ENCODE results near the gene KCNC4.

GRCh38 chr1:110197905-110198629, 12.0 kb upstream of the KCNC4 start:
- TF ChIP-seq BHLHE40 (IDR thresholded peaks at IDR 0.05; ENCODE audit: borderline replicate concordance) (no peak), FOXM1 (IDR thresholded peaks at IDR 0.05; ENCODE audit: borderline replicate concordance) (no peak), ELF4 (IDR thresholded peaks at IDR 0.05) (no peak), SP1 (IDR thresholded peaks at IDR 0.05) (no peak), SUZ12 (IDR thresholded peaks at IDR 0.05) (no peak), ARNT (IDR thresholded peaks at IDR 0.05) (no peak), TARDBP (IDR thresholded peaks at IDR 0.05) (no peak), L3MBTL2 (conservative IDR thresholded peaks at IDR 0.05) (no peak), PKNOX1 (IDR thresholded peaks at IDR 0.05) (no peak)
